Activated CD4-positive, alpha-beta T cell treated with anti-CD3 and anti-CD28 coated beads, Interleukin-2, amount 50 U/mL, for 1 hour (primary cell): Measurements from ENCODE around the gene BAHD1.

ENCODE experiments used
- DNase-seq: peaks from one replicate; pipeline ENCODE4 v3.0.0-alpha.2; 2020

The BAHD1 gene

GRCh38 chr15:40469776-40470390, 29.1 kb downstream of the BAHD1 start:
- no peak for DNase-seq

- peak; percentile 44 for DNase-seq
Observed at GRCh38 chr15:40470423-40471104, 29.8 kb downstream of the BAHD1 start, which contains the start of gene CHST14. Gene CHST14 (plus strand): TSS chr15:40470984. CDS start chr15:40471214, 230 bp downstream.

- DNase-seq, result peak; percentile 6
Observed at GRCh38 chr15:40471105-40471807, 30.5 kb downstream of the BAHD1 start.

GRCh38 chr15:40471808-40472150, 31.0 kb downstream of the BAHD1 start:
- DNase-seq, result peak; percentile 4

- DNase-seq, result no peak
Observed at GRCh38 chr15:40472171-40472727, 31.5 kb downstream of the BAHD1 start.

GRCh38 chr15:40474581-40474980, 33.8 kb downstream of the BAHD1 start:
- DNase-seq, result no peak

GRCh38 chr15:40477642-40478327, 37.0 kb downstream of the BAHD1 start:
- no peak for DNase-seq

GRCh38 chr15:40479024-40479423, 38.3 kb downstream of the BAHD1 start:
- DNase-seq, result no peak

- no peak for DNase-seq
Observed at GRCh38 chr15:40481341-40482074, 40.8 kb downstream of the BAHD1 start.

GRCh38 chr15:40483919-40484318, 43.2 kb downstream of the BAHD1 start:
- no peak for DNase-seq

- no peak for DNase-seq
Observed at GRCh38 chr15:40486066-40486770, 45.5 kb downstream of the BAHD1 start.

- DNase-seq, result no peak
Observed at GRCh38 chr15:40487816-40488682, 47.3 kb downstream of the BAHD1 start.

GRCh38 chr15:40489274-40490175, 48.8 kb downstream of the BAHD1 start:
- DNase-seq, result no peak

GRCh38 chr15:40493089-40493840, 52.5 kb downstream of the BAHD1 start:
- peak; percentile 41 for DNase-seq

GRCh38 chr15:40495516-40495915, 54.8 kb downstream of the BAHD1 start:
- no peak for DNase-seq

GRCh38 chr15:40498418-40498817, 57.7 kb downstream of the BAHD1 start:
- DNase-seq, result no peak

- DNase-seq, result no peak
Observed at GRCh38 chr15:40498891-40499290, 58.1 kb downstream of the BAHD1 start.

- DNase-seq, result no peak
Observed at GRCh38 chr15:40499931-40500330, 59.2 kb downstream of the BAHD1 start.
